Vagina (tissue), 2 donors: ENCODE measurements around the gene TNFSF8.

Experiments
- CTCF ChIP-seq, 3 experiments: fragments of 450-650 bp in 2 of 3; fragments of 200-600 bp in 1 of 3; sonication (generic) in 1 of 3; IDR thresholded peaks; one replicate each; pipeline ENCODE4 v1.5.1; 2017 to 2019; ENCODE audit warnings: antibody characterized with exemption in 3 of 3, mild to moderate bottlenecking in 2 of 3, moderate library complexity in 2 of 3
- POLR2AphosphoS5 ChIP-seq, 2 donors: sonication (generic); formaldehyde crosslinking; IDR thresholded peaks; one replicate each; pipeline ENCODE4 v1.9.0; 2017; ENCODE audit warnings: antibody characterized with exemption in 2 of 2, mild to moderate bottlenecking in 2 of 2, low read depth in 1 of 2; ENCODE audit not compliant: insufficient read depth in 1 of 2

GRCh38 chr9:114853071-114853855 is 77.1 kb downstream of the TNFSF8 start:
- TF ChIP-seq CTCF (IDR thresholded peaks at IDR 0.05) (no peak), POLR2AphosphoS5 (IDR thresholded peaks at IDR 0.05; ENCODE audit: insufficient read depth in 1 of 2, low read depth in 1 of 2) (no peak)
